GM23338 (cell line): Measurements from ENCODE around the gene NPAS3. TPM values are rescaled to one million over a fixed set of nuclear protein-coding genes. Genes with fewer than 3 reads are reported as not detected.

Experiments
- ATAC-seq: fragments of 200-7000 bp; cut with Tn5 transposase; 3 replicates; pipeline ENCODE4 v1.9.1; 2020
- DNase-seq: peaks from one replicate; pipeline ENCODE4 v3.0.0-alpha.2; 2015; ENCODE audit warnings: low spot score
- H2AFZ ChIP-seq: fragments of 200-600 bp; sonication (generic); 2 replicates; pipeline ENCODE4 v1.8.0; 2016; ENCODE audit warnings: antibody characterized with exemption, mild to moderate bottlenecking, moderate library complexity
- H3F3A ChIP-seq: fragments of 200-600 bp; sonication (generic); replicated peaks from 2 replicates; pipeline ENCODE4 v1.8.0; 2017; ENCODE audit warnings: antibody characterized with exemption, mixed run types, low read depth
- H3K27ac ChIP-seq: fragments of 200-600 bp; sonication (generic); 2 replicates; pipeline ENCODE4 v1.6.1; 2016; ENCODE audit warnings: low read depth
- H3K27me3 ChIP-seq: fragments of 200-600 bp; sonication (generic); 2 replicates; pipeline ENCODE4 v1.8.0; 2016; ENCODE audit warnings: mild to moderate bottlenecking, mixed run types, moderate library complexity; ENCODE audit not compliant: insufficient read depth
- H3K36me3 ChIP-seq: fragments of 200-600 bp; sonication (generic); 2 replicates; pipeline ENCODE4 v1.8.0; 2016; ENCODE audit warnings: mild to moderate bottlenecking; ENCODE audit not compliant: insufficient read depth
- H3K4me1 ChIP-seq: fragments of 200-600 bp; sonication (generic); 2 replicates; pipeline ENCODE4 v1.8.0; 2016; ENCODE audit warnings: mild to moderate bottlenecking, moderate library complexity; ENCODE audit not compliant: insufficient read depth
- H3K4me2 ChIP-seq: fragments of 200-600 bp; sonication (generic); 2 replicates; pipeline ENCODE4 v1.7.1; 2017; ENCODE audit warnings: mixed run types
- H3K4me3 ChIP-seq: fragments of 200-600 bp; sonication (generic); 2 replicates; pipeline ENCODE4 v1.6.1; 2016; ENCODE audit warnings: mixed run types
- H3K79me2 ChIP-seq: fragments of 200-600 bp; sonication (generic); replicated peaks from 2 replicates; pipeline ENCODE4 v1.8.0; 2017; ENCODE audit warnings: mild to moderate bottlenecking; ENCODE audit not compliant: insufficient read depth
- H3K9me2 ChIP-seq: fragments of 200-600 bp; sonication (generic); 2 replicates; pipeline ENCODE4 v1.8.0; 2017; ENCODE audit not compliant: insufficient read depth
- H4K20me1 ChIP-seq: fragments of 200-600 bp; sonication (generic); replicated peaks from 2 replicates; pipeline ENCODE4 v1.8.0; 2017; ENCODE audit warnings: mild to moderate bottlenecking; ENCODE audit not compliant: insufficient read depth
- H3K27ac Mint-ChIP-seq: 2 replicates; pipeline ENCODE4 v1.8.0; 2020; ENCODE audit warnings: inconsistent platforms, mild to moderate bottlenecking, moderate library complexity, mixed read lengths
- H3K27me3 Mint-ChIP-seq: 3 replicates; pipeline ENCODE4 v1.8.0; 2022; ENCODE audit warnings: low read depth, mild to moderate bottlenecking, moderate library complexity, mixed read lengths, inconsistent platforms; ENCODE audit not compliant: insufficient read depth, poor library complexity
- H3K36me3 Mint-ChIP-seq: 3 replicates; pipeline ENCODE4 v1.8.0; 2021; ENCODE audit warnings: low read depth, mild to moderate bottlenecking, inconsistent platforms, moderate library complexity, mixed read lengths
- H3K4me1 Mint-ChIP-seq: 3 replicates; pipeline ENCODE4 v1.8.0; 2020; ENCODE audit warnings: mild to moderate bottlenecking, inconsistent platforms, mixed read lengths
- H3K4me3 Mint-ChIP-seq: 3 replicates; pipeline ENCODE4 v1.8.0; 2021; ENCODE audit warnings: moderate library complexity, mild to moderate bottlenecking, inconsistent platforms, mixed read lengths
- H3K9me3 Mint-ChIP-seq: 3 replicates; pipeline ENCODE4 v1.8.0; 2020; ENCODE audit warnings: moderate library complexity, mild to moderate bottlenecking, inconsistent platforms, mixed read lengths
- CREB1 ChIP-seq: fragments of 250-450 bp; sonication (Bioruptor Pico); IDR thresholded peaks from 2 replicates; pipeline ENCODE4 v1.5.0; 2020; ENCODE audit warnings: low read depth, mild to moderate bottlenecking, moderate library complexity
- CTCF ChIP-seq, 2 experiments: fragments of 200-600 bp in 1 of 2; sonication (generic) in 1 of 2; conservative IDR thresholded peaks; 2 replicates each; pipeline versions ENCODE4 v1.5.1 to v1.6.1; 2016 to 2017; ENCODE audit warnings: antibody characterized with exemption in 2 of 2, low read depth in 2 of 2, mild to moderate bottlenecking in 2 of 2, moderate library complexity in 1 of 2
- ETS1 ChIP-seq: IDR thresholded peaks from 2 replicates; pipeline ENCODE4 v1.6.1; 2016; ENCODE audit warnings: antibody characterized with exemption
- EZH2phosphoT487 ChIP-seq: fragments of 200-600 bp; sonication (generic); IDR thresholded peaks from one replicate; pipeline ENCODE4 v1.8.1; 2018; ENCODE audit warnings: antibody characterized with exemption; ENCODE audit not compliant: unreplicated experiment
- JUNB ChIP-seq: IDR thresholded peaks from one replicate; pipeline ENCODE4 v1.6.1; 2016; ENCODE audit warnings: antibody characterized with exemption; ENCODE audit not compliant: unreplicated experiment
- NANOG ChIP-seq: IDR thresholded peaks from 2 replicates; pipeline ENCODE4 v1.6.1; 2016; ENCODE audit warnings: antibody characterized with exemption, borderline replicate concordance
- REST ChIP-seq: IDR thresholded peaks from one replicate; pipeline ENCODE4 v1.6.1; 2018; ENCODE audit warnings: antibody characterized with exemption; ENCODE audit not compliant: unreplicated experiment
- STAT1 ChIP-seq: IDR thresholded peaks from one replicate; pipeline ENCODE4 v1.6.1; 2016; ENCODE audit warnings: antibody characterized with exemption; ENCODE audit not compliant: unreplicated experiment
- ZNF114 ChIP-seq: fragments of 250-450 bp; sonication (Bioruptor Pico); IDR thresholded peaks from 2 replicates; pipeline ENCODE4 v1.5.0; 2020; ENCODE audit warnings: mild to moderate bottlenecking, moderate library complexity
- ZNF331 ChIP-seq: fragments of 250-450 bp; sonication (Bioruptor Pico); IDR thresholded peaks from 2 replicates; pipeline ENCODE4 v1.5.0; 2020; ENCODE audit warnings: low read depth, mild to moderate bottlenecking, moderate library complexity
- ZNF462 ChIP-seq: fragments of 250-450 bp; sonication (Bioruptor Pico); IDR thresholded peaks from 2 replicates; pipeline ENCODE4 v1.5.0; 2020; ENCODE audit warnings: mild to moderate bottlenecking, moderate library complexity
- polyA plus RNA-seq: library from polyadenylated mRNA; unstranded; fragments of >200 nt; fragmentation: Nextera tagmentation; extraction: Ambion mirVana; gene quantifications from 2 replicates; pipeline ENCODE4 v1.2.1, GENCODE V29; 2016
- total RNA-seq: library from RNA; depleted of rRNA; stranded (reverse); fragments of >200 nt; shearing (Covaris generic); gene quantifications from 2 replicates; pipeline ENCODE4 v1.2.3, GENCODE V29; 2014

The NPAS3 gene
- total and polyA plus RNA-seq, 2 experiments from 2014 or later, result 0.17 to 0.19 TPM

GRCh38 chr14:33271891-33272290, 333.2 kb downstream of the NPAS3 start (continued):
- no peak for TF ChIP-seq ZNF331 (CRISPR knock-in tag)
- no peak for TF ChIP-seq STAT1

- no peaks in the 10 kb centered on the region for H3K27me3 ChIP-seq
- H3K4me3 Mint-ChIP-seq, result no peak overlapping the region
- no peaks in the 10 kb centered on the region for H4K20me1 ChIP-seq
- no peaks in the 10 kb centered on the region for H3K36me3 Mint-ChIP-seq
- H3K4me2 ChIP-seq, result no peak overlapping the region
- H3K27ac ChIP-seq, result no peak overlapping the region
- H3K9me2 ChIP-seq, result no peaks in the 10 kb centered on the region
- H3F3A ChIP-seq, result no peaks in the 10 kb centered on the region
- TF ChIP-seq ETS1 (no peak), JUNB (no peak), ZNF331 (CRISPR knock-in tag) (no peak), REST (no peak), STAT1 (no peak), CREB1 (CRISPR knock-in tag) (no peak), ZNF462 (no peak), CTCF (conservative IDR thresholded peaks at IDR 0.05; ENCODE audit: low read depth in 2 of 2) (no peak), EZH2phosphoT487 (no peak), NANOG (no peak), ZNF114 (CRISPR knock-in tag) (no peak)
- no peak for ATAC-seq
- H3K4me1 ChIP-seq, result no peaks in the 10 kb centered on the region
- no peaks in the 10 kb centered on the region for H3K9me3 Mint-ChIP-seq
- H3K27me3 Mint-ChIP-seq, result peaks cover 4% of the 10 kb centered on the region
- H3K79me2 ChIP-seq, result no peaks in the 10 kb centered on the region
- peak overlapping the region; percentile 34; the same call in 1 of the 2 replicates for H2AFZ ChIP-seq
- DNase-seq, result no peak
- no peak overlapping the region for H3K4me3 ChIP-seq
- H3K36me3 ChIP-seq, result no peaks in the 10 kb centered on the region
- no peak overlapping the region for H3K27ac Mint-ChIP-seq
- peaks cover 4% of the 10 kb centered on the region for H3K4me1 Mint-ChIP-seq
Measured at GRCh38 chr14:33273978-33274377, 335.3 kb downstream of the NPAS3 start.
